ENCODE results near the gene NCOR1. TPM values are rescaled to one million over a fixed set of nuclear protein-coding genes. Genes with fewer than 3 reads are reported as not detected.
A peak's percentile ranks its signal among the peaks of the same experiment; 100 is the strongest.

The NCOR1 gene
- total and polyA plus RNA-seq, 8 donors: 36.7 to 123 (median 49.5) TPM

DNA sequence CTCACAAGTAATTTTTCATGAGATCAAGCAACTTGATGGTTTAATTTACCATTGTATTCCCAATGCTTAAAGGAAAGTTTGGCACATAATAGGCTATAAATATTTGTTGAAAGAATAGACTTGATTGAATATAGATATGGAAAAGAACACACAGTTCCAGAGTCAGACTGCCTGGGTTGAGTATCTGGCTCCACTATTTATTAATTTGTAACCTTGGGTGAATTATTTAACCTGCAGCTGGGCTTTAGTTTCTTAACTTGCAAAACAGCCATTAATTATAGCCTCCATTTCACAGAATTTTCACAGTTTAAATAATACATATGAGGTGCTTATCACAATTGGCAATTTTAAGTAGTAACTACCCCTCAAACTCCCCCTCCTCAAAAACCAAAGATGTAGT is 73.6 kb downstream of the NCOR1 start:
- peak; percentile 71 to 92 (median 86) for ATAC-seq
- no peak for DNase-seq
- peaks cover 0 to 14% (median 0%) of the 10 kb centered on the region in 3 donors for H3K36me3 ChIP-seq
- no peak for TF ChIP-seq CTCF (IDR thresholded peaks at IDR 0.05)
- H3K4me3 ChIP-seq: no peak overlapping the region
- intact Hi-C loops (cut with DNase I): no loop called here
- FAIRE-seq: no peak
- H3K27me3 ChIP-seq: no peaks in the 10 kb centered on the region
- H3K9me3 ChIP-seq: no peaks in the 10 kb centered on the region
- H3K4me1 ChIP-seq: peaks cover 21 to 27% (median 23%) of the 10 kb centered on the region in 3 donors
- H3K27ac ChIP-seq: peak overlapping the region; percentile 9 to 66 (median 46)

GRCh38 chr17:16140854-16141253 is 74.5 kb downstream of the NCOR1 start:
- DNase-seq (no peak), ATAC-seq (peak in 3 of 4 donors; percentile 24 to 42 (median 32)), FAIRE-seq (no peak)
- intact Hi-C loops (cut with DNase I): no loop called here
- peak overlapping the region; percentile 9 to 66 (median 46) for H3K27ac ChIP-seq
- peaks cover 0 to 14% (median 5%) of the 10 kb centered on the region in 3 donors for H3K36me3 ChIP-seq
- TF ChIP-seq CTCF (IDR thresholded peaks at IDR 0.05): no peak
- no peak overlapping the region for H3K4me3 ChIP-seq
- no peaks in the 10 kb centered on the region for H3K9me3 ChIP-seq
- peaks cover 21 to 27% (median 23%) of the 10 kb centered on the region in 3 donors for H3K4me1 ChIP-seq
- H3K27me3 ChIP-seq: no peaks in the 10 kb centered on the region
- 43 to 44% methylated on average over 2 of the region's 2 CpGs for WGBS, 2 donors

DNA sequence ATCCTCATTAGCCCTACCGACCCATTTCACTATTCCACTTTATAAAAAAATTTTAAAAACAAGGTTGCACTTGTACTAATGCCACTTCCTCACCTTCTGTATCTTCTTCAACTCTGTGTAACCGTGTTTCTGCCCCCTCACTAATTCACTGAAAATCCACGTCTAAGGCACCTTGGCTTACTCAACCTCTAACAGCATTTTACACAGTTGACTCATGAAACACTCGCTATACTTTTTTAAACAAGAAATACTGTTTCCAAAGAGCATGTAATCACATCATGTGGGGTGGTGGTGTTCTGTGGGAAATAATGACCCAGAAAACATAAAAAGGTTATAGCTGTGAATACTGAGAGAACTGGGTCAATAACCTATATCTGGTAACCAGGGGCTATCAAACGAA is 79.9 kb downstream of the NCOR1 start:
- 94 to 98% methylated on average over 5 of the region's 5 CpGs for WGBS, 2 donors
- no peak for TF ChIP-seq CTCF (IDR thresholded peaks at IDR 0.05)
- ATAC-seq (no peak), FAIRE-seq (no peak), DNase-seq (no peak)
- Histone ChIP-seq H3K27me3 (no peaks in the 10 kb centered on the region), H3K4me1 (peaks cover 0 to 3% (median 0%) of the 10 kb centered on the region in 3 donors), H3K9me3 (no peaks in the 10 kb centered on the region), H3K36me3 (peaks cover 0 to 21% (median 6%) of the 10 kb centered on the region in 3 donors), H3K27ac (no peak overlapping the region), H3K4me3 (no peak overlapping the region)
- intact Hi-C loops (cut with DNase I): no loop called here

GRCh38 chr17:16131593-16131992 is 83.7 kb downstream of the NCOR1 start:
- no peaks in the 10 kb centered on the region for H3K27me3 ChIP-seq
- H3K27ac ChIP-seq: no peak overlapping the region
- ATAC-seq: peak in 1 of 4 donors; percentile 14
- FAIRE-seq: no peak
- no peak for TF ChIP-seq CTCF (IDR thresholded peaks at IDR 0.05)
- intact Hi-C loops (cut with DNase I): no loop called here
- no peaks in the 10 kb centered on the region for H3K9me3 ChIP-seq
- H3K36me3 ChIP-seq: peaks cover 0 to 7% (median 6%) of the 10 kb centered on the region in 3 donors
- peaks cover 0 to 7% (median 0%) of the 10 kb centered on the region in 3 donors for H3K4me1 ChIP-seq
- WGBS, 2 donors: 76% methylated on average over 3 of the region's 3 CpGs
- no peak overlapping the region for H3K4me3 ChIP-seq
- no peak for DNase-seq

DNA sequence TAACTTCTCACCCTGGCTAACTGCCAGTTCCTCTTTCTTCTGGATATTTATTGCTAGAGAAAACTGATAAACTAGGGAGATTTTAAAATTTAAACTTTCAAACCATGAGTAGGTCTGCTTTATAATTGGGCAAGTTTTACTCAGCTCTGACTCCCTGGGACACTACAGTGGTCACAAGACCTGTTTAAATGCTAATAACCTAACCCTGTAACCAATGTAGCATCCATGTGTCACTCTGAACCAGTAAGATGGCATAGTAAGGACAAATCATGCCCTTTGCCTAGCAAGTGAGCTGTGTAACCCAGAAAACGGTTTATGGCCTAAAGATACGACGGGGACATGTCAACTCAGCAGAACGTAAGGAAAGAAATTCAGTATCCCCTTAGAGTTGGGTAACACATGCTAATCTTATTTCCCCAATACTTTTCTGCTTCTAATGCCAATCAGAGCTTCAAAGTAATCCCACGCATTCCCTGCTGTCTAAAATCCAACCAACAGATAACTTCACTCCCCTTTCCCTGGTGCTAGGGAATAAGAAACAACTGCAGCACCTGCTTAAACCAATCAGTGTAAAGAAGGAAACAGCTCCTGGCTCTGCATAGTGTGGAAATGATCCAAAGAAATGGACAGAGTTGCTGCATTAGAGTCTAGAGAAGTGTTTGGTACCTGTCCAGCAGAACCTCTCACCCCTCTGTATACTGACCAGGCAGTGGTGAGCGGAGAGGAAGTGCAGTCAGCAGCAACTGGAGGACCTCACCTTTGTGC is 85.7 kb downstream of the NCOR1 start:
- FAIRE-seq (no peak), DNase-seq (no peak), ATAC-seq (peak in 2 of 4 donors; percentile 17 to 58)
- Histone ChIP-seq H3K9me3 (no peaks in the 10 kb centered on the region), H3K36me3 (peaks cover 0 to 22% (median 0%) of the 10 kb centered on the region in 3 donors), H3K27ac (no peak overlapping the region), H3K27me3 (no peaks in the 10 kb centered on the region), H3K4me3 (no peak overlapping the region), H3K4me1 (peaks cover 0 to 7% (median 0%) of the 10 kb centered on the region in 3 donors)
- intact Hi-C loops (cut with DNase I): no loop called here
- TF ChIP-seq CTCF (IDR thresholded peaks at IDR 0.05): no peak
- 85 to 88% methylated on average over 6 of the region's 6 CpGs for whole genome bisulfite sequencing, 2 donors

All from pancreas (tissue), 10 donors.